ENCODE data around the gene APRT. TPM values are rescaled to one million over a fixed set of nuclear protein-coding genes. Genes with fewer than 3 reads are reported as not detected.

Gene APRT
- total RNA-seq, 1 donor, result 70.8 TPM

DNA sequence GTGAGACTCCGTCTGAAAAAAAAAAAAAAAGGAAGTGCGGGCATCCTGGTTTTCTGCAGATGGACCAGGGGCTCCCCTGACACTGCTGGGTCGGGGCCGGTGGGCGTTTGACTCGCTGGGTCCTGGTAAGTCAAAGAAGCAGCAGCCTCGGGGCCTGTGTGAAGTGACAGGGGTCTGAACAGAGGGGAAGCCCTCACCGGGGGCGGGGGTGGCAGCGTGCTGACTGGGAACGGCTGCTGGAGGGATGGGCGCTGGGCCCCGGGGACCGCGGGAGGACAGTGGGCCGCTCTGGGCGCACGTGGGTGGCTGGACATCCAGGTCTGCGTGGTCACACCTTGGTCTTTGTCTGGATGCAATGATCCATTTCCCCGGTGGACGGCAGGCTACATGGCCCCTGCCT, 36.8 kb upstream of the APRT start:
- no peaks in the 10 kb centered on the region for H3K9me3 ChIP-seq (ENCODE audit: low read depth, low read length)
- peaks cover 9% of the 10 kb centered on the region for H3K4me1 ChIP-seq (ENCODE audit: insufficient read depth, low read length)
- H3K27me3 ChIP-seq (ENCODE audit: insufficient read depth, low read length), result no peaks in the 10 kb centered on the region
- no peak overlapping the region for H3K4me3 ChIP-seq (ENCODE audit: low read length)

DNA sequence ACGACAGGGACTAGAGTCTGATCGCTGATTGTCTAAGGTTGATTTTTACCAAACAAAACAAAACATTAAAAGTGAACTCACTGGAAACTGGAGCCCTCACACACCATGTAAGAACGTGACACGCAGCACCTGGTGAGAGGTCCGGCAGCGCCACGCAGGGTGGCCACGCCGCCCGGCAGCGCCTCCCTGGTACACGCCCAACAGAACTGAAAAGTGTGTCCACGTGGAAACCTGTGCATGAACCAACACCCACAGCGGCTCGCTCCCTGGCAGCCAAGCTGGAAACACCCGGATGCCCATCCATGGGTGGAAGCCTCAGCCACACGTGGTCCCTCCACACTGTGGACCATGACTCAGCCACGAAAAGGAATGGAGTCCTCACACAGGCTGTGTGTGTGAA, 35.9 kb upstream of the APRT start:
- no peaks in the 10 kb centered on the region for H3K9me3 ChIP-seq (ENCODE audit: low read depth, low read length)
- no peaks in the 10 kb centered on the region for H3K27me3 ChIP-seq (ENCODE audit: insufficient read depth, low read length)

DNA sequence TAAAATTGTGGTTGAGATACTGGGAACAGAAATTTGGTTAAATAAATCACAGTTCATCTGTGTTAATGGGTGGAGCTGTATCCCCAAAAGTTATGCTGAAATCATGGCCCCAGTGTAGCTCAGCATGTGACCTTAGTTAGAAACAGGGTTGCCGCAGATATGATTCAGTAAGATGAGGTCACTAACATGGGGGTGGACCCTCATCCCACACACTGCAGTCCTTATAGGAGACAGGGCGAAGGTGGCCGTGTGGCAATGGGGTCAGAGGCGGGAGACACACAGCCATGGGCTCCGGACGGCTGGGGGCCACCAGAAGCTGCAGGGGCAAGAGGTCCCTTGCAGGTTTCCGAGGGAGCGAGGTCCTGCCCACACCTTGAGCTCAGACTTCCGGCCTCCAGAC, 34.4 kb upstream of the APRT start:
- Histone ChIP-seq H3K27me3 (ENCODE audit: insufficient read depth, low read length) (no peaks in the 10 kb centered on the region), H3K4me3 (ENCODE audit: low read length) (no peak overlapping the region), H3K4me1 (ENCODE audit: insufficient read depth, low read length) (peaks cover 4% of the 10 kb centered on the region), H3K9me3 (ENCODE audit: low read depth, low read length) (no peaks in the 10 kb centered on the region)

More for the DNA sequence above, 35.9 kb upstream of the APRT start:
- H3K4me1 ChIP-seq (ENCODE audit: insufficient read depth, low read length), result no peaks in the 10 kb centered on the region
- no peak overlapping the region for H3K4me3 ChIP-seq (ENCODE audit: low read length)

DNA sequence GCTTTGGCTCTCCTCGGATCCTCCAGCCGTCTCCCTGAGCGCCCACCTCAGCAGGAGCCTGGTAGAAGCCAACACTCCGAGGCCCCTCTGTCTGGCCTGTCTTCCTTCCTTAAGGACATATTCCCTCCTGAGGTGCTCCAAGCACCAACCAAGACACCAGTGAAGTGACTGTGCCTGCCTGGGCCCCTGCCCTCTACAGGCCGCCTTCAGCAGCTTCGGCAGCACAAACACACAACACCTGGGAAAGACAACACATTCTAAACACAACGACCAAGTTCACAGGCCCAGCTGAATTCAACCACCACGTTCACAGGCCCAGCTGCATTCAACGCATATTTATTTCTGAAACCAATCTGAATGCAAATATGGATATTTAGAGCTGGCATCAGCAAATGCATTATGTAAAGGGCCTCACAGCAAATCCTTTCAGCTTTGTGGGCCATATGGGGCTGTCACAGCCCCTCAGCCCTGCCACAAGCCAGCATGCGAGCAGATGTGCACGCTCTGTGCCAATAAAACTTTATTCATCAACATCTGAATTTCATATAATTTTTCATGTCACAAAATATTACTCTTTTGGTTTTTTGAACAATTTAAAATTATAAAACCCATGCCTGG, 32.8 kb upstream of the APRT start:
- Histone ChIP-seq H3K4me3 (ENCODE audit: low read length) (no peak overlapping the region), H3K9me3 (ENCODE audit: low read depth, low read length) (no peaks in the 10 kb centered on the region), H3K27me3 (ENCODE audit: insufficient read depth, low read length) (no peaks in the 10 kb centered on the region), H3K4me1 (ENCODE audit: insufficient read depth, low read length) (peaks cover 16% of the 10 kb centered on the region)

DNA sequence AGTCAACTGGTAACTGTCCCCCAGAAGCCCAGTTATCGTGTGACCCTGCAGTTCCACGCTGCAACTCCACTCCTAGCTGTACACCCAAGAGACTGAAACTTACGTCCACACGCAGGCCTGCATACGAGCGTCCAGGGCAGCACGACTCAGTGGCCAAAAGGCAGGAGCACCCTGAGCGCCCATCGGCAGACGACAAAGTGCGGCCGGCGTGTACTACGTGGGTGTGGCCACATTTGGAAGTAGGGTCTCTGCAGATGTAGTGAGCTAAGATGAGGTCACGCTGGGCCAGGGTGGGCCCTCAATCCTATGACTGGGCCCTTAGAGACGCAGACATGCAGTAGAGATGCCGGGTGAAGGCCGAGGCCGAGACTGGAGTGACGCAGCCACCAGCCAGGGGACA, 31.5 kb upstream of the APRT start:
- Histone ChIP-seq H3K4me3 (ENCODE audit: low read length) (no peak overlapping the region), H3K27me3 (ENCODE audit: insufficient read depth, low read length) (no peaks in the 10 kb centered on the region), H3K4me1 (ENCODE audit: insufficient read depth, low read length) (peaks cover 17% of the 10 kb centered on the region), H3K9me3 (ENCODE audit: low read depth, low read length) (no peaks in the 10 kb centered on the region)

DNA sequence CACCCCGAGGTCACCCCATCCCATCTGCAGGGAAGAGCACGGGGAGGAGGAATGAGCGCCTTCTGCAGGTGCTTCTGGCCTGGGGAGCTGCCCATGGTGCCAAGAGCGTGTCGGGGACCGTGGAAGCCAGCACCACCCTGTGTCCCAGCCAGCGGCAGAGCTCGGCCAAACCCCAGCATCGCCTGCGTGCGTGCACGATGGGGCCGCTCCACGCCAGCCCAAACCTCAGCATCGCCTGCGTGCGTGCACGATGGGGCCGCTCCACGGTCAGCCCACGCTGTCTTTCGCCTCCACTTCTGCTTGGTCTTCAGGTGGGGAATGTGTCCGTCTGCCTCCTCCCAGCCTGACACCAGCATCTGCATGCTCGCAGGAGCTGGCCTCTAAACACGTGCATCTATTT, 31.1 kb upstream of the APRT start:
- Histone ChIP-seq H3K27me3 (ENCODE audit: insufficient read depth, low read length) (no peaks in the 10 kb centered on the region), H3K4me3 (ENCODE audit: low read length) (no peak overlapping the region), H3K9me3 (ENCODE audit: low read depth, low read length) (no peaks in the 10 kb centered on the region), H3K4me1 (ENCODE audit: insufficient read depth, low read length) (peaks cover 17% of the 10 kb centered on the region)

DNA sequence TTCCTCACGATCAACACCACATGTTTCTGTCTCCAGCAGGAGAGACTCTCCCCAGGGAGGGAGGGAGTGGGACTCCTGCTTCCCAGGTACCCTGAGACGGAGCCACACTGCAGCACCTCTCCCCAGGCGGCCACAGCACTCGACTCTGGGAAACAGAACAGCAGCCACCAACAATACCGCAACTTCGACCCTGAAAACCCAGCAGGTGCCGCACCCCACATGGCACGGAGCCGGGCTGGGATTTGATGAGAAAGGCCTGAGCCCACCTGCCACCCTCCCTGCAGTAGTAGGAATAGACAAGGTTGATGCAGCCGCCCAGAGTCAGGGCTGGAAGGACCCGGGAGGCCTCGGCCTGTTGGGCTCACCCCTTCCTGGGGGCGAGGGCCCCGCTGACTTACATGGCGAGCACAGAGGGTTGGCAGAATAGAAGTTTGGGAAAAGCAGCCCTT, 30.6 kb upstream of the APRT start:
- Histone ChIP-seq H3K27me3 (ENCODE audit: insufficient read depth, low read length) (no peaks in the 10 kb centered on the region), H3K4me1 (ENCODE audit: insufficient read depth, low read length) (peaks cover 17% of the 10 kb centered on the region)

DNA sequence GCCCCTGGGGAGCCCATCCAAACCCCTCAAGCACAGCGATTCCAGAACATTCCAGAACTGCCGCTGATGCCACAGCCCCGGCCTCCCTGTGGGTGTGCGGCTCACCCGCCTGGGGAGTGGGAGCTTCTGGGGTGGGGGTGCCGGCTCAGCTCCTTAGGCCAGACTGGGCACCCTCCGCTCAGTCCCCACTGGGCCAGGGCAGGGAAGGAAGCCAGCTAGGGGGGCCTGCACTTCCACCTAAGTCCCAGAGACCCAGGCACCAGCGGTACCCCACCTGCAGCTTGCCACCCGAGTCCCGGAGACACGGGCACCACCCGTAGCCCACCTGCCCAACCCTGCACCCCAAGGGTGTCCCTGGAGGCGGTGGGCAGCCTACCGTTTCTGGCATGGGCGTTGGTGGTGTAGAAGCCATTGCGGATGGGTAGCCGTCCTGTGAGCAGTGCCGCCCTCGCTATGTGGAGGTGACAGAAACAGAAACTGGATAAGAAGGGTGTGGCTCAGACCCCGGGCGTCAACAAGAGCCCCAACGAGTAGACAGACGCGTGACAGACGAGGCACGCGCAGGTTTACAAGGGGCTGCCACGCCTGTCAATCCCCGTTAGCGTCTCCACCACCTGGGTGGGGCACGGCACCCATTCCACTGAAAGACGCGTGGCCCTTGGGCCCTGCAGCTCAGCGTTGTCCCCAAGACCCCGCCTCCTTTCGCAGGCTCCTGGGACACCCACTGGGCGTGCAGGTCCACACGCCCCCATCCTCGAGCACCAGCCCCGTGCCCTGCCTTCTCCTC, 30.0 kb upstream of the APRT start:
- Histone ChIP-seq H3K9me3 (ENCODE audit: low read depth, low read length) (no peaks in the 10 kb centered on the region), H3K27me3 (ENCODE audit: insufficient read depth, low read length) (no peaks in the 10 kb centered on the region), H3K4me1 (ENCODE audit: insufficient read depth, low read length) (peaks cover 17% of the 10 kb centered on the region), H3K4me3 (ENCODE audit: low read length) (no peak overlapping the region)

More for the DNA sequence above, 30.6 kb upstream of the APRT start:
- no peak overlapping the region for H3K4me3 ChIP-seq (ENCODE audit: low read length)
- H3K9me3 ChIP-seq (ENCODE audit: low read depth, low read length), result no peaks in the 10 kb centered on the region

DNA sequence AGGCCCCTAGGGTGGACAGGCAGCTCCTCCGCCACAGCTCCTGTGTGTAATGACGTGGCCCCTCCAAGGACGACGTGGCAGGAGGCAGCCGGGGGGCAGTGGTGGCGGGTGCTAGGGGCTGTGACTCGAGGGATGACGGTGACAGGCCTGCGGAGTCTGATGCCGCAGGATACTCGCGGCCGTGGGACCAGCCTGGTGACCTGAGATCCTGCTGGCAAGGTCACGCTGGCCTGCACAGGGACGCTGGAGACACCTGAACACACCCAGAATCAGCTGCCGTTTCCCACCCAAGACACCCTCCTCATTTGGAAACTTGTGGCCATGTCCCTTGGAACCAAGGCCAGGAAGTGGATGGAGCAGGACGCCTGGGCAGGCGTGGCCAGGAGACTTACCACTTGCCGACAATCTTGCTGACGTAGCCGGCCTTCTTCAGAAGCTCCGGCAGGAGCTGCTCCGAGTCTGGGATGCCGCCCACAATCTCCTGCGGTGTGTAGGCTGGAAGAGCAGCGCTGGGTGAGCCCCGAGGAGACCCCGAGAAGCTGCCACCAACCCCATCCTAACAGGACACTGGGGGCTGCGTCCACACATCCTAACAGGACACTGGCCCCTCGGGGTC, 29.0 kb upstream of the APRT start:
- Histone ChIP-seq H3K27me3 (ENCODE audit: insufficient read depth, low read length) (no peaks in the 10 kb centered on the region), H3K9me3 (ENCODE audit: low read depth, low read length) (no peaks in the 10 kb centered on the region), H3K4me3 (ENCODE audit: low read length) (no peak overlapping the region), H3K4me1 (ENCODE audit: insufficient read depth, low read length) (peaks cover 17% of the 10 kb centered on the region)

DNA sequence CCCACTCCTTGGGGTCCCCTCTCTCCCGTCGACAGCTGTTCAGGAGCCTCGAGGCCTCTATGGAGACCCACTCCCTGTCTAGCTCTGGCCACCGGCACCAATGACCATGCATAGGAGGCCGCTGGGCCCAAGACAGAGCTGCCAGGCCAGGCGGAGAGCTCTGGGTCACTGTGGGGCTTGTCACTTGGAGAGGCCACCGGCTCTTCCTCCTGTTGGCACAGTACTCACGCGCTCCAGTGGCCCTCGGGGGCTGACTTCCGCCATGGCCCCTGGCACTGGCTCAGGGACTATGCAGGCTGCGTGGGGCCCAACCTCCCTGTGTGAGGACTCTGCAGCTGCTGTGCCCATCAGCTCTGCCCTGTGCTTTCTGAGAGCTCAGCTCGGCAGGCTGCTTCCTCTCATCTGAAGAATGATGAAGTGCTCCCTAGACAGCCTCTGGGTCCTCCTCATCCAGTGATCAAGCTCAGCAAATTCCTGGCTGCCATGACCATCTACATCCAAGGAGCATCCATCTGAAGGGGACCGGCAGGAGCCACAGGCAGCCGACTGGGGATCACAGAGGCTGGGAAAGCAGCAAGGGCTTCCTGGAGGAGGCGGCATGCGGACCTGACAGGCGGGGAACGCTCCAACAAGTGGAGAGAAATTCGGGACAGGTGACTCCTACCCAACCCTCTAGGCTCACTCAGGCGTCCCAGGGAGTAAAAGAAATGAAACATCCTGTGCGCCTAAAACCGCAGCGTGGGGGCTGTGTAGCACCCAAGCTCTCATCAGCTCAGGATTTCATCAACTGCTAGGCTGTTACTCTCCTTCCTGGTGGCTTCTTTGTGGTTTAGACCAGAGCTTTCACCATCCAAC, 28.2 kb upstream of the APRT start:
- Histone ChIP-seq H3K4me3 (ENCODE audit: low read length) (no peak overlapping the region), H3K9me3 (ENCODE audit: low read depth, low read length) (no peaks in the 10 kb centered on the region), H3K4me1 (ENCODE audit: insufficient read depth, low read length) (peaks cover 17% of the 10 kb centered on the region), H3K27me3 (ENCODE audit: insufficient read depth, low read length) (no peaks in the 10 kb centered on the region)

DNA sequence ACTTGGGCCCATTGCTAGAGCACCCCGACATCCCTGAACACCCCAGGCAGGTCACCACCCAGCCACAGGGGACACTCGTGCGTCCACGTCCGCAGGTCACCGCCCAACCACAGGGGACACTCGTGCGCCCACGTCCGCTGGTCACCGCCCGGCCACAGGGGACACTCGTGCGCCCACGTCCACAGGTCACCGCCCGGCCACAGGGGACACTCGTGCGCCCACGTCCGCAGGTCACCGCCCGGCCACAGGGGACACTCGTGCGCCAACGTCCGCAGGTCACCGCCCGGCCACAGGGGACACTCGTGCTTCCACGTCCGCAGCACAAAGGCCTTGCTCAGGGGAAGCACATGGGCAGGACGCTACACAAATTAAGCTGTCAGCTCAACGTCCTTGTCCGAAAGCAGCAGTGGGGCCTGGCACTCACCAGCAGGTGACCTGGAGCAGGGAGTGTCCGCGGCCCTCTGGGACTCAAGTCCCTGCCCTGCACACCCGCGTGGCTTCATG, 27.4 kb upstream of the APRT start:
- H3K4me3 ChIP-seq (ENCODE audit: low read length), result no peak overlapping the region
- no peaks in the 10 kb centered on the region for H3K9me3 ChIP-seq (ENCODE audit: low read depth, low read length)
- H3K4me1 ChIP-seq (ENCODE audit: insufficient read depth, low read length), result peaks cover 17% of the 10 kb centered on the region
- no peaks in the 10 kb centered on the region for H3K27me3 ChIP-seq (ENCODE audit: insufficient read depth, low read length)

DNA sequence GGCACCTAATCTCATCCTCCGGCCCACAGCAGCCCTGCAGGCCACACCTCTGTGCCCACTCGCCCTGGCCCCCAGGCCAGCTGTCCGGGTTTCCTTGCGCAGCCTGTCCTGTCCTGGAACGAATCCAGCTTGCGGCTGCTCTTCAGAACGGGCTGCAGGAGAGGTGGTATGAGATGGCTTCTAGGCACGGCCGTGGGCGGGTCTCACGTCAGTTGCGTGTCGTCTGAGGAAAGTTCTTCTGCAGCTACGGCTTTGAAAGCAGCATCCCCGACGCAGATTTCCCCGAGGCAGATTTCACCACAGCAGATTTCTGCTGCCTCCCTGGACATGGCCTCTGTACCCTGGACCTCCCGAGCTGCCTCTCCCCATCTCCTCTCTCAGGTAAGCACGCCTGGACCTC, 26.8 kb upstream of the APRT start:
- Histone ChIP-seq H3K27me3 (ENCODE audit: insufficient read depth, low read length) (no peaks in the 10 kb centered on the region), H3K4me1 (ENCODE audit: insufficient read depth, low read length) (peaks cover 17% of the 10 kb centered on the region)

DNA sequence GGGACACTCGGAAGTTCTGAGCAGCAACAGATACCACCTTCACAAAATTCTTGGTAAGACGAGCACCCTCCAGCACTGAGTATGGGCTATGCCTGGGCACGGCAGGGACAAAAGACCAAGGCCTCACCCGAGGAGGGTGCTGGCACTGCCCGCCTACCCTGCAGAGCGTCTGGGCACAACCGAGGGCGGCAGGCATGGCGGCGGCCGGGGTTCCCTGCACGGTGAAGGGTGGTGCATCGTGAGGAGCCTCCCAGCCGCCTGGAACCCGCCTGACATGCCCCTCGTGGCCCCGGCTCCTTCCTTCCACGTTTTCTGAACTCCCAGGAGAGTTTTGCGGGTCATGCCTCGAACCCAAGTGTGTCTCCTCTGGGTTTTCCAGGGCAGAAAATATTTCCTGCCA, 26.1 kb upstream of the APRT start:
- H3K9me3 ChIP-seq (ENCODE audit: low read depth, low read length), result no peaks in the 10 kb centered on the region
- peaks cover 17% of the 10 kb centered on the region for H3K4me1 ChIP-seq (ENCODE audit: insufficient read depth, low read length)
- no peak overlapping the region for H3K4me3 ChIP-seq (ENCODE audit: low read length)
- H3K27me3 ChIP-seq (ENCODE audit: insufficient read depth, low read length), result no peaks in the 10 kb centered on the region

More for the DNA sequence above, 26.8 kb upstream of the APRT start:
- no peak overlapping the region for H3K4me3 ChIP-seq (ENCODE audit: low read length)
- no peaks in the 10 kb centered on the region for H3K9me3 ChIP-seq (ENCODE audit: low read depth, low read length)

DNA sequence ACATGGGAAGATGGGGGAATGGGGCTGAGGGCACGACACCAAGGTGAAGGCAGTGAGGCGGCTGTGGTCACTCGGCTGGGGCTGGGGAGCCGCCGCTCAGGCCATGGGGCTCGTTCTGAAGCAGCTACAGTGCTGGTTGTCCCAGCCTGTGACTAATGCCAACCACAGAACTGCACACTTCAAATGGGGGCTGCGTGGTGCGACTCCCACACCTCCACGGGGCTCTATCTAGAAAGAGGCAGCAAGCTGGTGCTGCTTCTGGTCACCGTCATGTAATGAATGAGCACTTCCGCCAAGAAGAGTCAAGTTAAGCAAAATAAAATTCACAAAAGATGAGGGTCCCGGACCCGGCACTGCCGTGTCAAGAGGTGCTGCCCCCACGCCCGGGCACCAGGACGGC, 25.1 kb upstream of the APRT start:
- Histone ChIP-seq H3K9me3 (ENCODE audit: low read depth, low read length) (no peaks in the 10 kb centered on the region), H3K27me3 (ENCODE audit: insufficient read depth, low read length) (no peaks in the 10 kb centered on the region), H3K4me1 (ENCODE audit: insufficient read depth, low read length) (peaks cover 17% of the 10 kb centered on the region), H3K4me3 (ENCODE audit: low read length) (no peak overlapping the region)

DNA sequence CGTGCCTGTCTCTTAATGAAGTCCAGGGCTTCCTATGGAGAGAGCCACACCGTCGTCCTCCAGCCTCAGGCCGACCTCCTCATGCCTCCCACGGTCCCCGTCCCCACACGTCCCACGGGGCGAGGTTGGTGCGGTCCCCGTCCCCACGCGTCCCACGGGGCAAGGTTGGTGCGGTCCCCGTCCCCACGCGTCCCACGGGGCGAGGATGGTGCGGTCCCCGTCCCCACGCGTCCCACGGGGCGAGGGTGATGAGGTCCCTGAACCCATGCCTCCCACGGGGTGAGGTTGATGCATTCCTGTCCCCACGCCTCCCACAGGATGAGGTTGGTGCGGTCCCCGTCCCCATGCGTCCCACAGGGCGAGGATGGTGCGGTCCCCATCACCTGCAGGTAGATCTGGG, 24.1 kb upstream of the APRT start:
- Histone ChIP-seq H3K9me3 (ENCODE audit: low read depth, low read length) (no peaks in the 10 kb centered on the region), H3K4me3 (ENCODE audit: low read length) (no peak overlapping the region), H3K27me3 (ENCODE audit: insufficient read depth, low read length) (no peaks in the 10 kb centered on the region), H3K4me1 (ENCODE audit: insufficient read depth, low read length) (peaks cover 10% of the 10 kb centered on the region)
